HG02763 (cell line): Measurements from ENCODE around the gene AFF3.

Experiments
- ATAC-seq: cut with Tn5 transposase; IDR thresholded peaks from one replicate; pipeline ENCODE4 v1.9.1; 2021; ENCODE audit warnings: mild to moderate bottlenecking, moderate library complexity; ENCODE audit not compliant: unreplicated experiment

The AFF3 gene

GRCh38 chr2:99725820-99726219 is 416.6 kb downstream of the AFF3 start:
- ATAC-seq: no peak

GRCh38 chr2:99722476-99722875 is 419.9 kb downstream of the AFF3 start:
- ATAC-seq: no peak

- ATAC-seq: no peak
Measured at GRCh38 chr2:99719102-99719501, 423.3 kb downstream of the AFF3 start.

- ATAC-seq: no peak
Measured at GRCh38 chr2:99715956-99716355, 426.4 kb downstream of the AFF3 start.

GRCh38 chr2:99714349-99714748 is 428.0 kb downstream of the AFF3 start:
- ATAC-seq: no peak

GRCh38 chr2:99711144-99711543 is 431.2 kb downstream of the AFF3 start:
- no peak for ATAC-seq

- no peak for ATAC-seq
Measured at GRCh38 chr2:99710721-99711120, 431.7 kb downstream of the AFF3 start.

- no peak for ATAC-seq
Measured at GRCh38 chr2:99709229-99709628, 433.2 kb downstream of the AFF3 start.

- no peak for ATAC-seq
Measured at GRCh38 chr2:99708231-99708630, 434.2 kb downstream of the AFF3 start.

GRCh38 chr2:99707592-99707991 is 434.8 kb downstream of the AFF3 start:
- no peak for ATAC-seq

- no peak for ATAC-seq
Measured at GRCh38 chr2:99706735-99707134, 435.7 kb downstream of the AFF3 start.

GRCh38 chr2:99701503-99701902 is 440.9 kb downstream of the AFF3 start:
- ATAC-seq: no peak

- no peak for ATAC-seq
Measured at GRCh38 chr2:99700482-99701398, 441.6 kb downstream of the AFF3 start.

- ATAC-seq: no peak
Measured at GRCh38 chr2:99698896-99699295, 443.5 kb downstream of the AFF3 start.

GRCh38 chr2:99697811-99698568 is 444.4 kb downstream of the AFF3 start:
- no peak for ATAC-seq

GRCh38 chr2:99695944-99696253 is 446.5 kb downstream of the AFF3 start:
- no peak for ATAC-seq

GRCh38 chr2:99695130-99695943 is 447.1 kb downstream of the AFF3 start:
- no peak for ATAC-seq

GRCh38 chr2:99694331-99694730 is 448.1 kb downstream of the AFF3 start:
- ATAC-seq: no peak

- no peak for ATAC-seq
Measured at GRCh38 chr2:99692785-99693184, 449.6 kb downstream of the AFF3 start.

- no peak for ATAC-seq
Measured at GRCh38 chr2:99691926-99692325, 450.5 kb downstream of the AFF3 start.

GRCh38 chr2:99689145-99689742 is 453.1 kb downstream of the AFF3 start:
- ATAC-seq: no peak
